C4-2B (cell line): Measurements from ENCODE around the gene MYO1E.

Experiments used
- ZFX ChIP-seq: fragments of 450-650 bp; IDR thresholded peaks from 2 replicates; pipeline ENCODE4 v1.6.1; 2017
- TF ChIP-seq, protein P1 (sequence below): fragments of 450-650 bp; conservative IDR thresholded peaks from 2 replicates; pipeline ENCODE4 v1.5.1; 2017; ENCODE audit warnings: mild to moderate bottlenecking

GRCh38 chr15:59190291-59190690 is 182.4 kb downstream of the MYO1E start:
- TF ChIP-seq, protein P1, sequence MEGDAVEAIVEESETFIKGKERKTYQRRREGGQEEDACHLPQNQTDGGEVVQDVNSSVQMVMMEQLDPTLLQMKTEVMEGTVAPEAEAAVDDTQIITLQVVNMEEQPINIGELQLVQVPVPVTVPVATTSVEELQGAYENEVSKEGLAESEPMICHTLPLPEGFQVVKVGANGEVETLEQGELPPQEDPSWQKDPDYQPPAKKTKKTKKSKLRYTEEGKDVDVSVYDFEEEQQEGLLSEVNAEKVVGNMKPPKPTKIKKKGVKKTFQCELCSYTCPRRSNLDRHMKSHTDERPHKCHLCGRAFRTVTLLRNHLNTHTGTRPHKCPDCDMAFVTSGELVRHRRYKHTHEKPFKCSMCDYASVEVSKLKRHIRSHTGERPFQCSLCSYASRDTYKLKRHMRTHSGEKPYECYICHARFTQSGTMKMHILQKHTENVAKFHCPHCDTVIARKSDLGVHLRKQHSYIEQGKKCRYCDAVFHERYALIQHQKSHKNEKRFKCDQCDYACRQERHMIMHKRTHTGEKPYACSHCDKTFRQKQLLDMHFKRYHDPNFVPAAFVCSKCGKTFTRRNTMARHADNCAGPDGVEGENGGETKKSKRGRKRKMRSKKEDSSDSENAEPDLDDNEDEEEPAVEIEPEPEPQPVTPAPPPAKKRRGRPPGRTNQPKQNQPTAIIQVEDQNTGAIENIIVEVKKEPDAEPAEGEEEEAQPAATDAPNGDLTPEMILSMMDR = no peak
- TF ChIP-seq ZFX = no peak
